GM19452 (cell line): ENCODE results near the gene OXTR.

Experiments used
- ATAC-seq: cut with Tn5 transposase; IDR thresholded peaks from one replicate; pipeline ENCODE4 v1.9.1; 2021; ENCODE audit not compliant: unreplicated experiment

OXTR gene

GRCh38 chr3:8713901-8714759 lies 55.3 kb downstream of the OXTR start:
- ATAC-seq, result no peak

GRCh38 chr3:8712908-8713255 lies 56.5 kb downstream of the OXTR start:
- ATAC-seq, result no peak

- ATAC-seq, result no peak
Measured at GRCh38 chr3:8712045-8712907, 57.1 kb downstream of the OXTR start.

GRCh38 chr3:8709801-8710507 lies 59.5 kb downstream of the OXTR start:
- ATAC-seq, result no peak

- ATAC-seq, result no peak
Measured at GRCh38 chr3:8709287-8709686, 60.1 kb downstream of the OXTR start.

- no peak for ATAC-seq
Measured at GRCh38 chr3:8705575-8705974, 63.8 kb downstream of the OXTR start.

GRCh38 chr3:8702560-8702959 lies 66.9 kb downstream of the OXTR start:
- no peak for ATAC-seq
